ENCODE data around the gene RBM44.
"Not testable (repeated sequence)": the region's sequence is repeated elsewhere in the genome, so short reads cannot be mapped to it uniquely, and the experiment has no call there.

Gene RBM44

GRCh38 chr2:237757616-237758015, 41.0 kb upstream of the RBM44 start:
- DNase-seq (ENCODE audit: low read depth): no peak

GRCh38 chr2:237758185-237758584, 40.4 kb upstream of the RBM44 start:
- H3K4me3 ChIP-seq (replicated peaks; ENCODE audit: low read depth, low read length): no peak overlapping the region
- no peak for DNase-seq (ENCODE audit: low read depth)
- TF ChIP-seq CTCF (IDR thresholded peaks at IDR 0.05; ENCODE audit: low read length, missing control alignments): no peak

More at GRCh38 chr2:237757616-237758015, 41.0 kb upstream of the RBM44 start:
- H3K4me3 ChIP-seq (replicated peaks; ENCODE audit: low read depth, low read length): no peak overlapping the region
- no peak for TF ChIP-seq CTCF (IDR thresholded peaks at IDR 0.05; ENCODE audit: low read length, missing control alignments)

GRCh38 chr2:237759176-237759575, 39.4 kb upstream of the RBM44 start:
- no peak for TF ChIP-seq CTCF (IDR thresholded peaks at IDR 0.05; ENCODE audit: low read length, missing control alignments)
- DNase-seq (ENCODE audit: low read depth): no peak
- no peak overlapping the region for H3K4me3 ChIP-seq (replicated peaks; ENCODE audit: low read depth, low read length)

- H3K4me3 ChIP-seq (replicated peaks; ENCODE audit: low read depth, low read length): no peak overlapping the region
- no peak for DNase-seq (ENCODE audit: low read depth)
- TF ChIP-seq CTCF (IDR thresholded peaks at IDR 0.05; ENCODE audit: low read length, missing control alignments): no peak
These were observed 37.8 kb upstream of the RBM44 start for GRCh38 chr2:237760506-237761502.

- not testable (repeated sequence) for DNase-seq (ENCODE audit: low read depth); H3K4me3 ChIP-seq (replicated peaks; ENCODE audit: low read depth, low read length)
These were observed 36.0 kb upstream of the RBM44 start for GRCh38 chr2:237762291-237763182.

- no peak for TF ChIP-seq CTCF (IDR thresholded peaks at IDR 0.05; ENCODE audit: low read length, missing control alignments)
- no peak overlapping the region for H3K4me3 ChIP-seq (replicated peaks; ENCODE audit: low read depth, low read length)
- no peak for DNase-seq (ENCODE audit: low read depth)
These were observed 34.8 kb upstream of the RBM44 start for GRCh38 chr2:237763812-237764211.

- H3K4me3 ChIP-seq (replicated peaks; ENCODE audit: low read depth, low read length); DNase-seq (ENCODE audit: low read depth): not testable (repeated sequence)
These were observed 33.5 kb upstream of the RBM44 start for GRCh38 chr2:237765122-237765521.
